GM23338 (cell line): ENCODE data around the gene NECAP2.

Experiments used
- CREB1 ChIP-seq: fragments of 250-450 bp; sonication (Bioruptor Pico); IDR thresholded peaks from 2 replicates; pipeline ENCODE4 v1.5.0; 2020; ENCODE audit warnings: low read depth, mild to moderate bottlenecking, moderate library complexity
- CTCF ChIP-seq, 2 experiments: fragments of 200-600 bp in 1 of 2; sonication (generic) in 1 of 2; conservative IDR thresholded peaks; 2 replicates each; pipeline versions ENCODE4 v1.5.1 to v1.6.1; 2016 to 2017; ENCODE audit warnings: antibody characterized with exemption in 2 of 2, low read depth in 2 of 2, mild to moderate bottlenecking in 2 of 2, moderate library complexity in 1 of 2
- NANOG ChIP-seq: IDR thresholded peaks from 2 replicates; pipeline ENCODE4 v1.6.1; 2016; ENCODE audit warnings: antibody characterized with exemption, borderline replicate concordance
- POLR2AphosphoS5 ChIP-seq: IDR thresholded peaks from 2 replicates; pipeline ENCODE4 v1.6.1; 2016; ENCODE audit warnings: antibody characterized with exemption, low read depth

GRCh38 chr1:16436946-16437474 is 3.5 kb upstream of the NECAP2 start, which contains the start of gene SPATA21:
- TF ChIP-seq CTCF (conservative IDR thresholded peaks at IDR 0.05; ENCODE audit: low read depth in 2 of 2) (no peak), CREB1 (CRISPR knock-in tag) (no peak), POLR2AphosphoS5 (no peak), NANOG (no peak)
